H54 (cell line): ENCODE data around the gene SLC25A23.

ENCODE experiments used
- DNase-seq: peaks from one replicate; pipeline ENCODE4 v3.0.0; 2011; ENCODE audit warnings: low spot score, mixed read lengths; ENCODE audit not compliant: insufficient read length
- FAIRE-seq: peaks from 3 replicates; lab custom pipeline; 2011; peaks lifted over from hg19 to GRCh38; lab: Jason Lieb, UNC
- POLR2A ChIP-seq: IDR thresholded peaks from 2 replicates; pipeline ENCODE4 v1.6.1; 2011; ENCODE audit warnings: low read depth, mild to moderate bottlenecking, low read length

The SLC25A23 gene

DNA sequence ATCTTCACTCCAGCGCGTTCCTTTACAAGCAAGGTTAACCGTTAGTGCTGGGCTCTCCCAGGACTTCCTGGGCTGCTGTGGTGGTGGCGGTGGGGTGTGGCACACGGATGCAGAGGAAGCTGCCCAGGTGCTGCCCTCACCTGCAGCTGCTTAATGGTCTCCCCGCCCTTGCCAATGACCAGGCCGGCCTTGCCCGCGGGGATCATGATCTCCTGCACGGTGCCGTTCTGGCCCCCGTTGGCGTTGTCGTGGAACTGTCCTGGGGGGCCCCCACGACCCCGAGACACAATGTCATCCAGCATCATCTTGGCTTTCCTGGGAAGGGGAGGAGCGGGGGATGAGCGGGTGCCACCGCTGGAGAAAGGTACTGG is 41.0 kb downstream of the SLC25A23 start:
- DNase-seq (no peak), FAIRE-seq (no peak)

DNA sequence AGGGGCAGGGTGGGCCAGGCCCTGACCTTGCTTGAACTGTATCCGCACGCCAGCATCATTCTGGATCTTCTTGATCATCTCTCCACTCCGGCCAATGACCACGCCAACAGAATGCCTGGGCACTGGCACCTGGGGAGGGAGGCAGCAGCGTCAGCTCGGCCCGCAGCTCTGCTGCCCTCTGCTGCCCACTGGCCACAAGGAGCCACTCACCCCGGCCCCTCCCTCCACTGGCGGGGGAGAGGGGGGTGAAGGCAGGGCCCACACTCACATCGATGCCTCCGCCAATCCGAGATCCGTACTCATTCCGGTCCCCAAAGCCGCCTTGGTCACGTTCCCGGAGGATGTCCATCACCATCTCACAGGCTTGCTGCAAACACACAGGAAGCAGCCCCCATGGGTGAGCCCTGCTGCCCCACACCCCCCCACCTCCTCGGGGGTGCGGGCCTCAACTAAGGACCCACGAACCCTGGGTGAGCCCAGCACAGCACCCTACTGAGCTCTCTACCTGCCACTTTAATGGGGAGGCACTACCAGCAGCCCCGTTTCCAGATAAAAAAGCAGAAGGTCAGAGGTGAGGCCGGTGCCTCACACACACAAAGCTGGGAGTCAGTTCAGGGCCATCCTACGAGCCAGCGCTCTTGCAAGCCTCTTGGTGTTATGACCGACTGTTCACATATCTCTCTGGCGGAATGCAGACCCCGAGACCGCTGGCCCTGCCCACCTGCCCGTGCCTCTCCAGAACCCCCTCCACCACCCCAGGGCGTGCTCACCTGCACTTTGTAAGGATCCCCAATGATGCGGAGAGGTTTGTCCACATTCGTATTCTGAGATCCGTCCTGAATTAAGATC is 41.7 kb downstream of the SLC25A23 start:
- FAIRE-seq = no peak
- TF ChIP-seq POLR2A = no peak
- no peak for DNase-seq

More for the DNA sequence above, 41.0 kb downstream of the SLC25A23 start:
- no peak for TF ChIP-seq POLR2A

- TF ChIP-seq POLR2A = no peak
- DNase-seq = no peak
- FAIRE-seq = no peak
Measured at GRCh38 chr19:6416658-6417405, 42.8 kb downstream of the SLC25A23 start.

DNA sequence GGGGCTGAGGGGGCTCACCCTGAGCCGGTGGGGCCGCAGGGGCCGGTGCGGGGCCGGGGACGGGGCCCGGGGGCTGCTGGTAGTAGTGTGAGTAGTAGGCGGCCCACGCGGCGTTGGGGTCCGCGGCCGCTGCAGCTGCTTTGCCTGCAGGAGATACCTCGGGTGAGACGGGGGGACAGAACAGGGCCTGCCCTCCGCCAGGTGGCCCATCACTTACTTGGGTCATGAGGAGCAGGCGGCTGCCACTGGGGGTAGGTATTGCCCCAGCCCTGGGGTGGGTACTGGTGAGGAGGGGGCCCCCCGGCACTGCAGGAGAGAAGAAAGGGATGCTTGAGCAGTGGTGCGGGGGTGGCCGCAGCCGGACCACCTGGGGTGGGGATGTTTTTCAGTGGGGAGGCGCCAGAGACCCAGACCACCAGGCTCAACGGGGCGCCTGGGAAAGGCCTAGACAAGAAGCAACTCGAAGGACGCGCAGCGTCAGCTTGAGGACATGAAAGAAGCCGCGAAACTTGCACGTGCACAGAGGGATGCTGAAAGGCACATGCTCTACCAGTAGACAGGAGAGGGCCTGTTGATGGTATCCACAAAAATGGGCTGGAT is 43.9 kb downstream of the SLC25A23 start:
- DNase-seq (no peak), FAIRE-seq (no peak)
- no peak for TF ChIP-seq POLR2A

DNA sequence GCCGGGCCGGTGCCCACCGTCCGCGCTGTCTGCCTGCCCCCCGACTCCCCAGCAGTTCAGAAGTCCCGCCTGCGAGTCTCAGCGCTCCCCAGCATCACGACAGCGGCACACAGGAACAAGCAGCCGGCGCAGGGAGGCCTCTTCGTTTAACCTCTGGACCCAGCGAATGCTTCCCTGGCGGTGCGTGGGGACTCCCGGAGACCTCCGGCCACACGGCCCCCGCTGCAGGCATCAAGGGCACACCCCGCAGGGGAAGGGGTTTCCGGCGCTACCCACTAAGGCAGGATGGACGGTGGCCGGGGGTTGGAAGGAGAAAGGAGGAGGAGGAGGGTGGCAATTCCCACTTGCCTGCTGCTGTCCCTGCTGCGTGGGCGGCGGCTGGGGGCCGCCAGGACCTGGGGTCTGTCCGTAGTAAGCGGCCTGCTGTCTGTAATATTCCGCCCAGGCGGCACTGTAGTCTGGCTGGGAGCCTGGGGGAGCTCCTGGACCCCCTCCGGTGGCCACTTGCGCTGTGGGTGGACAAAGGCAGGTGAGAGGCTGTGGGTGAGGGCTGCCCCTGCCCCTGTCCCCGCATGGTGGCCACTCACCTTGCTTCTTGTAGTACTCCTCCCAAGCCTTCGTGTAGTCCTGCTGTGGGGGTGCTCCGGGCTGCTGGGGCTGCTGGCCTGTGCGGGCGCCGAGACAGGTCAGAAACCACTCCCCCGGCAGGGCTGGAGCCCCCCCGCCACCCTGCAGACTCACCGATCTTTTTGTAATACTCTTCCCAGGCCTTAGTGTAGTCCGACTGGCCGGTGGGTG is 44.6 kb downstream of the SLC25A23 start:
- DNase-seq (no peak), FAIRE-seq (no peak)
- TF ChIP-seq POLR2A = no peak

GRCh38 chr19:6413721-6414643 is 45.6 kb downstream of the SLC25A23 start:
- no peak for TF ChIP-seq POLR2A
- no peak for DNase-seq
- FAIRE-seq = no peak

DNA sequence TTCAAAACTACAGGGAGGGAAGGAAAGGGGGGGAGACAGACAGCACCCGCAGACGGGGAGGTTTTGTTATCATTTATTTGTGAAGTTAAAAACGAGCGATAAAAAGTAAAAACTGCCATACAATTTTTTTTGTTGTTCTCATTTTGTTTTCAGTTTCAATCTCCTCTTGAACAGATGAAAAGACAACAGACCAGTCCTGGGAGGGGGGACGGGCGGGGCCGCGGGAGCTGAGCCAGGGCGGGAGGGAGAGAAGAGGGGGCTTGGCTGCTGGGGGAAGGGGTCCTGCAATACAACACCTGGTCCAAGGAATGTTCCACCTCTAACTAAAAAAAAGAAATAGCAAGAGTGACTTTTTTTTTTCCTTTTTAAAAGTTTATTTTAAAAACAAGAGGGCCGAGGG is 46.3 kb downstream of the SLC25A23 start:
- FAIRE-seq (no peak), DNase-seq (no peak)
- no peak for TF ChIP-seq POLR2A

DNA sequence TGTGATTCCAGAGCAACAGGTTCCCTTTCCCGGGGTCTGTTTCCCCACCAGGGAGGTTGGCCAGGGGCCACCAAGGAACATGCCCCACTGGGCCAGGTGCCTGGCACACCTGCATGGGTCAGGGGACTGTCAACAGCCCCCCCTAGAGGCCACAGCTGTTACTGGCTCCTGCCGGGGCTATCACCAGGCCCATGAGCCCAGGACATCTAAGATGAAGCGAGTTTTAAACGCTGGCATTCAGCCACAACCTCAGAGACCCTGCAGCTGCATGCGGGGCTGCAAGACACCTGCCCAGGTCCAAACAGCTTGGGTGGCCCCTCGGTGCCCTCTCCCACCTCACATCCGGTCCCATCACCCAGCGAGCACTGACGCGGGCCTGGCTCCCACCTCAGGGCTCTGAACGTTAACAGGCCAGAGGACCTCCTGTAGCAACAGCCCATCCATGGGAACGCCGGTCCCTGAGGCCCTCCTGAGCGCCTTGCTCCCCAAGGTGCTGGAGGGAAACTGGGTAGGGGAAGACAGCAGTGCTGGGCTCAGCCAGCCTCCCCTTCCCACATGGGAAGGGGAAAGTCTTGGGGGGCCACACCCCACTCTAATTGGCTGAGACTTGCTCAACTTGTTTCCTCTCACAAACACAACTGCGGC is 47.0 kb downstream of the SLC25A23 start:
- no peak for FAIRE-seq
- DNase-seq = peak; percentile 56
- no peak for TF ChIP-seq POLR2A

GRCh38 chr19:6412061-6412446 is 47.5 kb downstream of the SLC25A23 start:
- FAIRE-seq (no peak), DNase-seq (no peak)
- no peak for TF ChIP-seq POLR2A

GRCh38 chr19:6409346-6409745 is 50.2 kb downstream of the SLC25A23 start:
- no peak for TF ChIP-seq POLR2A
- DNase-seq (no peak), FAIRE-seq (no peak)

- no peak for DNase-seq
- no peak for TF ChIP-seq POLR2A
- FAIRE-seq = no peak
Measured at GRCh38 chr19:6406401-6406800, 53.2 kb downstream of the SLC25A23 start.

DNA sequence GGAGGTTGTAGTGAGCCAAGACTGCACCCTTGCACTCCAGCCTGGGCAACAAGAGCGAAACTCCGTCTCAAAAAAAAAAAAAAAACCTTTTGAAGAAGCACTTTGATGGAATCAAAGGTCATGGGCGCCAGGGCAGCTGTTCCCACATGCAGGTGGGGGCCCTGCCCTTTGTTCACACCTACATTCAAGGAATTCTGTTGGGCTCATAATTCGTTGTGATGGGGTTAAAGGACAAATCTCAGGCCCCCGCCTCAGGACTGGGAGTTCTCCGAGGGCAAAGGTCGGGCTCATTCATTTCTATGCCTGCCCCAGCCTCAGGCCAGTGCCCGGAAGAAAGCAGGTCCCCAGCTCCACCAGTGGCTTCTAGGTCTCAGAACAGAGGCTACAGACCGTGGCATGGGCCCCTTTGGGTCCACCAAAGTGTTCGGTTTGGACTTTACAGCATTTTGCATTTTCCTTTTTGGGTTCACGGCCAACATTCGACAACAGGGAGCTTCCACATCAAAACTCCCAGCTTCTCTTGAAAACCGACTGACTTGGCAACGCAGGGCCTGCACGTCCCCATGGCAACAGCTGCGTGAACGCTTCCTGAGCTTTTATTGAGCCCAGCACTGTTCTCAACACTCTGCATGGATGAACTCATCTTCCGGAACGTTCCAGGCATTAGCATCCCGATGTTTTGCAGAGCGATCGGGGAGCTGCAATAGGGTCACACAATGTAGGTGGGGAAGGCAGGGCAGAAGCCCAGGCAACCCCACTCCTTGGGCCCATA is 56.6 kb downstream of the SLC25A23 start:
- DNase-seq = no peak
- FAIRE-seq = no peak

More for the DNA sequence above, 56.6 kb downstream of the SLC25A23 start:
- no peak for TF ChIP-seq POLR2A
